AG10803 (cell line): ENCODE measurements around the gene OR8B4.
A peak's percentile ranks its signal among the peaks of the same experiment; 100 is the strongest.
"Not testable (repeated sequence)": the region's sequence is repeated elsewhere in the genome, so short reads cannot be mapped to it uniquely, and the experiment has no call there.

Experiments used
- DNase-seq: peaks from one replicate; pipeline ENCODE4 v3.0.0; 2010; ENCODE audit warnings: low read depth
- H3K4me3 ChIP-seq: 2 replicates; pipeline ENCODE4 v1.5.1; 2011; ENCODE audit warnings: mild to moderate bottlenecking, low read length, control low read depth
- CTCF ChIP-seq: conservative IDR thresholded peaks from 2 replicates; pipeline ENCODE4 v1.5.1; 2011; ENCODE audit warnings: mild to moderate bottlenecking, low read length, control low read depth, inconsistent platforms

Gene OR8B4

GRCh38 chr11:124415356-124415923, 9.2 kb downstream of the OR8B4 start:
- DNase-seq: peak; percentile 65
- peak; percentile 80 for TF ChIP-seq CTCF
- no peak overlapping the region for H3K4me3 ChIP-seq

GRCh38 chr11:124409906-124410305, 14.8 kb downstream of the OR8B4 start:
- no peak for TF ChIP-seq CTCF
- H3K4me3 ChIP-seq: no peak overlapping the region
- DNase-seq: no peak

- TF ChIP-seq CTCF: no peak
- H3K4me3 ChIP-seq: no peak overlapping the region
- no peak for DNase-seq
These were observed 19.1 kb downstream of the OR8B4 start for GRCh38 chr11:124405581-124405980.

- not testable (repeated sequence) for DNase-seq
These were observed 21.5 kb downstream of the OR8B4 start for GRCh38 chr11:124403186-124403585.

GRCh38 chr11:124402326-124402922, 22.2 kb downstream of the OR8B4 start:
- no peak overlapping the region for H3K4me3 ChIP-seq
- peak; percentile 82 for TF ChIP-seq CTCF
- DNase-seq: peak; percentile 84

More at GRCh38 chr11:124403186-124403585, 21.5 kb downstream of the OR8B4 start:
- H3K4me3 ChIP-seq: not testable (repeated sequence)

GRCh38 chr11:124398924-124399323, 25.7 kb downstream of the OR8B4 start, which contains the start of gene OR8B3:
OR8B3 (minus strand) TSS chr11:124399024; CDS start chr11:124397351, 1,673 bp downstream.
- H3K4me3 ChIP-seq: no peak within 1 kb of the TSS
- no peak for TF ChIP-seq CTCF
- DNase-seq: no peak

GRCh38 chr11:124396847-124397246, 27.8 kb downstream of the OR8B4 start:
- H3K4me3 ChIP-seq, DNase-seq: not testable (repeated sequence)

- no peak for TF ChIP-seq CTCF
- H3K4me3 ChIP-seq: no peak overlapping the region
- DNase-seq: no peak
These were observed 30.3 kb downstream of the OR8B4 start for GRCh38 chr11:124394408-124394807.
